Uterus (tissue), 2 donors: ENCODE measurements around the gene RASA3.
"Not testable (repeated sequence)": the region's sequence is repeated elsewhere in the genome, so short reads cannot be mapped to it uniquely, and the experiment has no call there.

Experiments used
- CTCF ChIP-seq, 4 experiments: fragments of 200-600 bp in 2 of 4; fragments of 450-650 bp in 2 of 4; sonication (generic) in 2 of 4; IDR thresholded peaks; one replicate each; pipeline ENCODE4 v1.5.1; 2016 to 2019; ENCODE audit warnings: antibody characterized with exemption in 4 of 4, mild to moderate bottlenecking in 2 of 4, moderate library complexity in 1 of 4
- POLR2A ChIP-seq, 2 donors: fragments of 450-650 bp; IDR thresholded peaks; one replicate each; pipeline ENCODE4 v1.6.1; 2016; ENCODE audit warnings: antibody characterized with exemption in 2 of 2, mild to moderate bottlenecking in 1 of 2, moderate library complexity in 1 of 2

- TF ChIP-seq POLR2A, CTCF (IDR thresholded peaks at IDR 0.05): not testable (repeated sequence)
Measured at GRCh38 chr13:114098689-114099056, 33.8 kb downstream of the RASA3 start.
